GM23248 (cell line): ENCODE measurements around the gene RAI1. TPM values are rescaled to one million over a fixed set of nuclear protein-coding genes. Genes with fewer than 3 reads are reported as not detected.

ENCODE experiments used
- DNase-seq: peaks from one replicate; pipeline ENCODE4 v3.0.0-alpha.2; 2015
- H2AFZ ChIP-seq: fragments of 200-600 bp; sonication (generic); 2 replicates; pipeline ENCODE4 v1.6.1; 2016; ENCODE audit warnings: antibody characterized with exemption
- H3F3A ChIP-seq: fragments of 200-600 bp; sonication (generic); 2 replicates; pipeline ENCODE4 v1.6.1; 2016; ENCODE audit warnings: mild to moderate bottlenecking, antibody characterized with exemption, mixed run types; ENCODE audit not compliant: insufficient read depth
- H3K27ac ChIP-seq: fragments of 200-600 bp; sonication (generic); 2 replicates; pipeline ENCODE4 v1.5.1; 2016; ENCODE audit warnings: mild to moderate bottlenecking
- H3K27me3 ChIP-seq: fragments of 200-600 bp; sonication (generic); replicated peaks from 2 replicates; pipeline ENCODE4 v1.6.1; 2016; ENCODE audit warnings: mild to moderate bottlenecking; ENCODE audit not compliant: insufficient read depth
- H3K36me3 ChIP-seq: fragments of 200-600 bp; sonication (generic); 2 replicates; pipeline ENCODE4 v1.6.1; 2016; ENCODE audit warnings: low read depth, mild to moderate bottlenecking
- H3K4me1 ChIP-seq: fragments of 200-600 bp; sonication (generic); 2 replicates; pipeline ENCODE4 v1.6.1; 2016; ENCODE audit warnings: mild to moderate bottlenecking; ENCODE audit not compliant: insufficient read depth
- H3K4me2 ChIP-seq: fragments of 200-600 bp; sonication (generic); one replicate; pipeline ENCODE4 v1.6.1; 2016; ENCODE audit warnings: mild to moderate bottlenecking; ENCODE audit not compliant: unreplicated experiment
- H3K4me3 ChIP-seq: fragments of 200-600 bp; sonication (generic); 2 replicates; pipeline ENCODE4 v1.5.1; 2016; ENCODE audit warnings: mild to moderate bottlenecking
- H3K79me2 ChIP-seq: fragments of 200-600 bp; sonication (generic); 2 replicates; pipeline ENCODE4 v1.6.1; 2016; ENCODE audit warnings: mild to moderate bottlenecking; ENCODE audit not compliant: insufficient read depth
- H3K9ac ChIP-seq: fragments of 200-600 bp; sonication (generic); 2 replicates; pipeline ENCODE4 v1.6.1; 2016; ENCODE audit warnings: mild to moderate bottlenecking
- H3K9me2 ChIP-seq: fragments of 200-600 bp; sonication (generic); 2 replicates; pipeline ENCODE4 v1.6.1; 2016; ENCODE audit warnings: mixed run types, mild to moderate bottlenecking, moderate library complexity; ENCODE audit not compliant: insufficient read depth
- H3K9me3 ChIP-seq: fragments of 200-600 bp; sonication (generic); one replicate; pipeline ENCODE4 v1.6.1; 2017; ENCODE audit warnings: low read depth
- H4K20me1 ChIP-seq: fragments of 200-600 bp; sonication (generic); 2 replicates; pipeline ENCODE4 v1.6.0; 2016; ENCODE audit not compliant: insufficient read depth
- EZH2 ChIP-seq: fragments of 200-600 bp; sonication (generic); IDR thresholded peaks from 2 replicates; pipeline ENCODE4 v1.6.1; 2018; ENCODE audit warnings: antibody characterized with exemption, mild to moderate bottlenecking; ENCODE audit not compliant: insufficient read depth, poor library complexity, severe bottlenecking
- EZH2phosphoT487 ChIP-seq: fragments of 200-600 bp; sonication (generic); IDR thresholded peaks from 2 replicates; pipeline ENCODE4 v1.6.1; 2018; ENCODE audit warnings: antibody characterized with exemption, moderate library complexity, mild to moderate bottlenecking, low read depth; ENCODE audit not compliant: insufficient read depth
- WGBS, 2 experiments: methylation state at CpG; one replicate each; pipeline ENCODE4 v1.1.6; 2015 to 2017; ENCODE audit warnings: low lambda C conversion rate in 2 of 2, low coverage in 1 of 2; ENCODE audit errors: missing lambda C conversion rate in 2 of 2; 5-methylcytosine and 5-hydroxymethylcytosine counted together
- in situ Hi-C: fragments of 300-500 bp; cut with MboI; formaldehyde crosslinking; loops from 2 replicates; pipeline ENCODE4 v1.15.0; 2020
- polyA plus RNA-seq: library from polyadenylated mRNA; unstranded; fragments of >200 nt; fragmentation: Nextera tagmentation; extraction: Ambion mirVana; gene quantifications from 2 replicates; pipeline ENCODE4 v1.2.1, GENCODE V29; 2016
- total RNA-seq: library from RNA; depleted of rRNA; stranded (reverse); fragments of >200 nt; shearing (Covaris generic); gene quantifications from 2 replicates; pipeline ENCODE4 v1.2.3, GENCODE V29; 2014

Gene RAI1
- total and polyA plus RNA-seq, 2 experiments from 2014 or later = 5.2 to 9.1 TPM

- H3K79me2 ChIP-seq = peaks cover 90% of the 10 kb centered on the region
- H3K9me3 ChIP-seq = no peaks in the 10 kb centered on the region
- H2AFZ ChIP-seq = no peak overlapping the region
- peaks cover 25% of the 10 kb centered on the region for H3K4me1 ChIP-seq
- H3F3A ChIP-seq = peaks cover 9% of the 10 kb centered on the region
- 53 to 65% methylated on average over 8 of the region's 8 CpGs for WGBS, 2 experiments
- peak overlapping the region; percentile 18; the same call in 1 of the 2 replicates for H3K9ac ChIP-seq
- H3K4me2 ChIP-seq = no peak overlapping the region
- TF ChIP-seq EZH2phosphoT487 (no peak), EZH2 (no peak)
- no peak overlapping the region for H3K27ac ChIP-seq
- DNase-seq = no peak
- no peaks in the 10 kb centered on the region for H4K20me1 ChIP-seq
- no peaks in the 10 kb centered on the region for H3K27me3 ChIP-seq
- in situ Hi-C loops = loop anchor here (25.0 kb wide), 2 partner anchors 171 to 346 kb away; partner anchors contain the start of genes ATPAF2 and GID4
- no peaks in the 10 kb centered on the region for H3K36me3 ChIP-seq
- H3K4me3 ChIP-seq = no peak overlapping the region
- H3K9me2 ChIP-seq = no peaks in the 10 kb centered on the region
Observed at GRCh38 chr17:17691468-17692263, 10.4 kb downstream of the RAI1 start.

- no peaks in the 10 kb centered on the region for H4K20me1 ChIP-seq
- no peak for TF ChIP-seq EZH2phosphoT487
- TF ChIP-seq EZH2 = no peak
- peaks cover 90% of the 10 kb centered on the region for H3K79me2 ChIP-seq
- peaks cover 9% of the 10 kb centered on the region for H3F3A ChIP-seq
- no peaks in the 10 kb centered on the region for H3K36me3 ChIP-seq
- DNase-seq = no peak
- peak overlapping the region; percentile 18; the same call in 1 of the 2 replicates for H3K9ac ChIP-seq
- no peak overlapping the region for H3K4me2 ChIP-seq
- in situ Hi-C loops = loop anchor here (25.0 kb wide), 2 partner anchors 170 to 345 kb away; partner anchors contain the start of genes ATPAF2 and GID4
- H3K27ac ChIP-seq = no peak overlapping the region
- no peak overlapping the region for H3K4me3 ChIP-seq
- no peaks in the 10 kb centered on the region for H3K9me2 ChIP-seq
- H3K4me1 ChIP-seq = peaks cover 23% of the 10 kb centered on the region
- H3K27me3 ChIP-seq = no peaks in the 10 kb centered on the region
- WGBS, 2 experiments = 84% methylated on average over 9 of the region's 9 CpGs
- H2AFZ ChIP-seq = no peak overlapping the region
- no peaks in the 10 kb centered on the region for H3K9me3 ChIP-seq
Observed at GRCh38 chr17:17692353-17693252, 11.3 kb downstream of the RAI1 start.

GRCh38 chr17:17693253-17694168 lies 12.3 kb downstream of the RAI1 start:
- Histone ChIP-seq H3F3A (peaks cover 9% of the 10 kb centered on the region), H3K27ac (peak overlapping the region; percentile 90), H3K9me2 (no peaks in the 10 kb centered on the region), H3K36me3 (no peaks in the 10 kb centered on the region), H3K27me3 (no peaks in the 10 kb centered on the region), H2AFZ (peak overlapping the region; percentile 51), H3K9me3 (no peaks in the 10 kb centered on the region), H3K4me3 (peak overlapping the region; percentile 89), H3K4me2 (no peak overlapping the region), H3K79me2 (peaks cover 90% of the 10 kb centered on the region), H3K9ac (peak overlapping the region; percentile 93), H4K20me1 (no peaks in the 10 kb centered on the region), H3K4me1 (peaks cover 24% of the 10 kb centered on the region)
- no peak for TF ChIP-seq EZH2phosphoT487
- TF ChIP-seq EZH2 = no peak
- DNase-seq = peak; percentile 37
- in situ Hi-C loops = loop anchor here (25.0 kb wide), 2 partner anchors 169 to 344 kb away; partner anchors contain the start of genes ATPAF2 and GID4
- WGBS, 2 experiments = 45 to 51% methylated on average over 22 to 23 of the region's 23 CpGs
